ENCODE results near the gene POU5F1. TPM values are rescaled to one million over a fixed set of nuclear protein-coding genes. Genes with fewer than 3 reads are reported as not detected.

The POU5F1 gene
- total RNA-seq, 1 experiment from 2014 or later = not detected

GRCh38 chr6:31208506-31208905 lies 38.0 kb upstream of the POU5F1 start:
- peaks cover 4% of the 10 kb centered on the region for H3K4me1 ChIP-seq (ENCODE audit: insufficient read depth, low read length, poor library complexity, severe bottlenecking)
- TF ChIP-seq, protein P1, sequence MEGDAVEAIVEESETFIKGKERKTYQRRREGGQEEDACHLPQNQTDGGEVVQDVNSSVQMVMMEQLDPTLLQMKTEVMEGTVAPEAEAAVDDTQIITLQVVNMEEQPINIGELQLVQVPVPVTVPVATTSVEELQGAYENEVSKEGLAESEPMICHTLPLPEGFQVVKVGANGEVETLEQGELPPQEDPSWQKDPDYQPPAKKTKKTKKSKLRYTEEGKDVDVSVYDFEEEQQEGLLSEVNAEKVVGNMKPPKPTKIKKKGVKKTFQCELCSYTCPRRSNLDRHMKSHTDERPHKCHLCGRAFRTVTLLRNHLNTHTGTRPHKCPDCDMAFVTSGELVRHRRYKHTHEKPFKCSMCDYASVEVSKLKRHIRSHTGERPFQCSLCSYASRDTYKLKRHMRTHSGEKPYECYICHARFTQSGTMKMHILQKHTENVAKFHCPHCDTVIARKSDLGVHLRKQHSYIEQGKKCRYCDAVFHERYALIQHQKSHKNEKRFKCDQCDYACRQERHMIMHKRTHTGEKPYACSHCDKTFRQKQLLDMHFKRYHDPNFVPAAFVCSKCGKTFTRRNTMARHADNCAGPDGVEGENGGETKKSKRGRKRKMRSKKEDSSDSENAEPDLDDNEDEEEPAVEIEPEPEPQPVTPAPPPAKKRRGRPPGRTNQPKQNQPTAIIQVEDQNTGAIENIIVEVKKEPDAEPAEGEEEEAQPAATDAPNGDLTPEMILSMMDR (conservative IDR thresholded peaks at IDR 0.05; ENCODE audit: low read depth, low read length) = no peak
- TF ChIP-seq EZH2 (IDR thresholded peaks at IDR 0.05; ENCODE audit: borderline replicate concordance, low read depth, low read length, poor library complexity, severe bottlenecking) = no peak
- ChIA-PET POLR2A (ENCODE audit: low non-redundant PET) (no interaction called here), CTCF (no interaction called here)
- H3K9me3 ChIP-seq (ENCODE audit: low read depth, low read length, poor library complexity, severe bottlenecking) = no peaks in the 10 kb centered on the region
- intact Hi-C loops (cut with micrococcal nuclease; ENCODE audit: unreplicated experiment) = no loop called here
- H3K36me3 ChIP-seq (ENCODE audit: insufficient read depth, low read length, poor library complexity, severe bottlenecking) = no peaks in the 10 kb centered on the region
- no TSS peak for BruUV-seq (replicated peaks)
- H3K27me3 ChIP-seq (replicated peaks; ENCODE audit: insufficient read depth, low read depth, low read length, poor library complexity) = no peaks in the 10 kb centered on the region
- H3K4me3 ChIP-seq (ENCODE audit: low read depth, low read length, poor library complexity, severe bottlenecking) = no peak overlapping the region
- no peak overlapping the region for H3K27ac ChIP-seq (ENCODE audit: low read depth, low read length, poor library complexity, severe bottlenecking)
- no peak for DNase-seq (ENCODE audit: low spot score)

- ChIA-PET POLR2A (ENCODE audit: low non-redundant PET) (no interaction called here), CTCF (no interaction called here)
- Histone ChIP-seq H3K4me1 (ENCODE audit: insufficient read depth, low read length, poor library complexity, severe bottlenecking) (peaks cover 4% of the 10 kb centered on the region), H3K27me3 (replicated peaks; ENCODE audit: insufficient read depth, low read depth, low read length, poor library complexity) (no peaks in the 10 kb centered on the region), H3K36me3 (ENCODE audit: insufficient read depth, low read length, poor library complexity, severe bottlenecking) (peaks cover 3% of the 10 kb centered on the region), H3K9me3 (ENCODE audit: low read depth, low read length, poor library complexity, severe bottlenecking) (no peaks in the 10 kb centered on the region), H3K4me3 (ENCODE audit: low read depth, low read length, poor library complexity, severe bottlenecking) (no peak overlapping the region), H3K27ac (ENCODE audit: low read depth, low read length, poor library complexity, severe bottlenecking) (no peak overlapping the region)
- TF ChIP-seq, protein P1 (conservative IDR thresholded peaks at IDR 0.05; ENCODE audit: low read depth, low read length) = no peak
- TF ChIP-seq EZH2 (IDR thresholded peaks at IDR 0.05; ENCODE audit: borderline replicate concordance, low read depth, low read length, poor library complexity, severe bottlenecking) = no peak
- no peak for DNase-seq (ENCODE audit: low spot score)
- BruUV-seq (replicated peaks) = no TSS peak
- intact Hi-C loops (cut with micrococcal nuclease; ENCODE audit: unreplicated experiment) = no loop called here
Measured at GRCh38 chr6:31205638-31206037, 35.2 kb upstream of the POU5F1 start.

- no TSS peak for BruUV-seq (replicated peaks)
- peak overlapping the region; percentile 36 for H3K4me3 ChIP-seq (ENCODE audit: low read depth, low read length, poor library complexity, severe bottlenecking)
- H3K27me3 ChIP-seq (replicated peaks; ENCODE audit: insufficient read depth, low read depth, low read length, poor library complexity) = no peaks in the 10 kb centered on the region
- ChIA-PET POLR2A (ENCODE audit: low non-redundant PET) (no interaction called here), CTCF (no interaction called here)
- peaks cover 3% of the 10 kb centered on the region for H3K36me3 ChIP-seq (ENCODE audit: insufficient read depth, low read length, poor library complexity, severe bottlenecking)
- H3K9me3 ChIP-seq (ENCODE audit: low read depth, low read length, poor library complexity, severe bottlenecking) = no peaks in the 10 kb centered on the region
- H3K4me1 ChIP-seq (ENCODE audit: insufficient read depth, low read length, poor library complexity, severe bottlenecking) = peaks cover 4% of the 10 kb centered on the region
- intact Hi-C loops (cut with micrococcal nuclease; ENCODE audit: unreplicated experiment) = no loop called here
- TF ChIP-seq, protein P1 (conservative IDR thresholded peaks at IDR 0.05; ENCODE audit: low read depth, low read length) = no peak
- TF ChIP-seq EZH2 (IDR thresholded peaks at IDR 0.05; ENCODE audit: borderline replicate concordance, low read depth, low read length, poor library complexity, severe bottlenecking) = no peak
- peak overlapping the region; percentile 72 for H3K27ac ChIP-seq (ENCODE audit: low read depth, low read length, poor library complexity, severe bottlenecking)
- DNase-seq (ENCODE audit: low spot score) = no peak
Measured at GRCh38 chr6:31204751-31205145, 34.3 kb upstream of the POU5F1 start.

Data from A673 (cell line).